K562 (cell line): ENCODE measurements around the gene TRAPPC12.

ENCODE experiments used
- BCL6 ChIP-seq: fragments of 250-450 bp; sonication (Bioruptor Pico); IDR thresholded peaks from 2 replicates; pipeline ENCODE4 v1.4.0; 2020
- POLR2G ChIP-seq: fragments of 200-400 bp; formaldehyde crosslinking; IDR thresholded peaks from 2 replicates; pipeline ENCODE4 v1.6.1; 2017; ENCODE audit warnings: low read depth, mild to moderate bottlenecking, antibody characterized with exemption, low read length, moderate library complexity
- TARDBP ChIP-seq: fragments of 450-650 bp; IDR thresholded peaks from 2 replicates; pipeline ENCODE4 v1.6.1; 2016
- ZNF174 ChIP-seq: fragments of 250-450 bp; sonication (Bioruptor Pico); IDR thresholded peaks from 2 replicates; pipeline ENCODE4 v1.4.0; 2020; ENCODE audit warnings: mild to moderate bottlenecking
- ZNF507 ChIP-seq: conservative IDR thresholded peaks from 2 replicates; pipeline ENCODE4 v1.6.1; 2017; ENCODE audit warnings: missing genetic modification characterization, missing compliant biosample characterization
- TF ChIP-seq, protein P1 (sequence below), 3 experiments: IDR thresholded peaks in 2 of 3; conservative IDR thresholded peaks in 1 of 3; 2 replicates each; pipeline ENCODE4 v1.5.1; 2011 to 2012; ENCODE audit warnings: low read length in 3 of 3, mild to moderate bottlenecking in 3 of 3, control low read depth in 2 of 3, improper control_type of control experiment in 1 of 3, inconsistent platforms in 1 of 3, low read depth in 1 of 3, mixed read lengths in 1 of 3, moderate library complexity in 1 of 3; ENCODE audit not compliant: insufficient read depth in 2 of 3

GRCh38 chr2:3344897-3345296, 34.6 kb upstream of the TRAPPC12 start:
- TF ChIP-seq ZNF507 (no peak), POLR2G (no peak), ZNF174 (CRISPR knock-in tag) (no peak), TARDBP (no peak), BCL6 (CRISPR knock-in tag) (no peak)
- TF ChIP-seq, protein P1, sequence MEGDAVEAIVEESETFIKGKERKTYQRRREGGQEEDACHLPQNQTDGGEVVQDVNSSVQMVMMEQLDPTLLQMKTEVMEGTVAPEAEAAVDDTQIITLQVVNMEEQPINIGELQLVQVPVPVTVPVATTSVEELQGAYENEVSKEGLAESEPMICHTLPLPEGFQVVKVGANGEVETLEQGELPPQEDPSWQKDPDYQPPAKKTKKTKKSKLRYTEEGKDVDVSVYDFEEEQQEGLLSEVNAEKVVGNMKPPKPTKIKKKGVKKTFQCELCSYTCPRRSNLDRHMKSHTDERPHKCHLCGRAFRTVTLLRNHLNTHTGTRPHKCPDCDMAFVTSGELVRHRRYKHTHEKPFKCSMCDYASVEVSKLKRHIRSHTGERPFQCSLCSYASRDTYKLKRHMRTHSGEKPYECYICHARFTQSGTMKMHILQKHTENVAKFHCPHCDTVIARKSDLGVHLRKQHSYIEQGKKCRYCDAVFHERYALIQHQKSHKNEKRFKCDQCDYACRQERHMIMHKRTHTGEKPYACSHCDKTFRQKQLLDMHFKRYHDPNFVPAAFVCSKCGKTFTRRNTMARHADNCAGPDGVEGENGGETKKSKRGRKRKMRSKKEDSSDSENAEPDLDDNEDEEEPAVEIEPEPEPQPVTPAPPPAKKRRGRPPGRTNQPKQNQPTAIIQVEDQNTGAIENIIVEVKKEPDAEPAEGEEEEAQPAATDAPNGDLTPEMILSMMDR (IDR thresholded peaks at IDR 0.05 in 2 of 3, conservative IDR thresholded peaks at IDR 0.05 in 1 of 3; ENCODE audit: insufficient read depth in 2 of 3, low read depth in 1 of 3, low read length in 3 of 3) = no peak
